Fibroblast of peridontal ligament (primary cell): Measurements from ENCODE around the gene EXOSC5.
A peak's percentile ranks its signal among the peaks of the same experiment; 100 is the strongest.
"Not testable (repeated sequence)": the region's sequence is repeated elsewhere in the genome, so short reads cannot be mapped to it uniquely, and the experiment has no call there.

Experiments used
- DNase-seq: peaks from one replicate; pipeline ENCODE4 v3.0.0-alpha.2; 2010; ENCODE audit errors: extremely low read depth

Gene EXOSC5

GRCh38 chr19:41346916-41347315 lies 50.2 kb downstream of the EXOSC5 start:
- not testable (repeated sequence) for DNase-seq

GRCh38 chr19:41344162-41344561 lies 53.0 kb downstream of the EXOSC5 start:
- no peak for DNase-seq

GRCh38 chr19:41341669-41342490 lies 55.3 kb downstream of the EXOSC5 start:
- no peak for DNase-seq

- peak; percentile 64 for DNase-seq
These were observed 57.2 kb downstream of the EXOSC5 start for GRCh38 chr19:41339936-41340335.
